Activated T-helper 1 cell treated with anti-CD3 and anti-CD28 coated beads, Interleukin-12 subunit alpha, Interleukin-12 subunit beta, Interleukin-2, Interleukin-4 antibody, amounts not matched to agents 30 ng/mL and 10 ng/mL and 1 ng/mL, durations not matched to agents 14 hours and 24 hours and 36 hours (primary cell): ENCODE data around the gene HCN2. TPM values are rescaled to one million over a fixed set of nuclear protein-coding genes. Genes with fewer than 3 reads are reported as not detected.

Experiments
- DNase-seq: peaks from one replicate; pipeline ENCODE4 v3.0.0; 2021; ENCODE audit warnings: low spot score
- H3K27ac Mint-ChIP-seq: one replicate; pipeline ENCODE4 v1.8.0; 2021; ENCODE audit warnings: mild to moderate bottlenecking, mixed read lengths
- H3K27me3 Mint-ChIP-seq: one replicate; pipeline ENCODE4 v1.8.0; 2022; ENCODE audit warnings: mild to moderate bottlenecking, moderate library complexity, mixed read lengths; ENCODE audit not compliant: insufficient read depth
- H3K36me3 Mint-ChIP-seq: one replicate; pipeline ENCODE4 v1.8.0; 2021; ENCODE audit warnings: low read depth, mixed read lengths
- H3K4me1 Mint-ChIP-seq: one replicate; pipeline ENCODE4 v1.8.0; 2021; ENCODE audit warnings: low read depth, mixed read lengths
- H3K4me3 Mint-ChIP-seq: one replicate; pipeline ENCODE4 v1.8.0; 2021; ENCODE audit warnings: mild to moderate bottlenecking, moderate library complexity, mixed read lengths
- H3K9me3 Mint-ChIP-seq: one replicate; pipeline ENCODE4 v1.8.0; 2021; ENCODE audit warnings: mixed read lengths
- intact Hi-C: fragments of 100-400 bp; cut with micrococcal nuclease; formaldehyde crosslinking; loops from one replicate; pipeline ENCODE4 v1.15.1; 2024
- total RNA-seq: library from RNA; stranded (reverse); gene quantifications from 2 replicates; pipeline ENCODE4 v1.2.3, GENCODE V29; 2022

The HCN2 gene
- total RNA-seq = 1.1 and 1.2 TPM in 2 replicates

DNA sequence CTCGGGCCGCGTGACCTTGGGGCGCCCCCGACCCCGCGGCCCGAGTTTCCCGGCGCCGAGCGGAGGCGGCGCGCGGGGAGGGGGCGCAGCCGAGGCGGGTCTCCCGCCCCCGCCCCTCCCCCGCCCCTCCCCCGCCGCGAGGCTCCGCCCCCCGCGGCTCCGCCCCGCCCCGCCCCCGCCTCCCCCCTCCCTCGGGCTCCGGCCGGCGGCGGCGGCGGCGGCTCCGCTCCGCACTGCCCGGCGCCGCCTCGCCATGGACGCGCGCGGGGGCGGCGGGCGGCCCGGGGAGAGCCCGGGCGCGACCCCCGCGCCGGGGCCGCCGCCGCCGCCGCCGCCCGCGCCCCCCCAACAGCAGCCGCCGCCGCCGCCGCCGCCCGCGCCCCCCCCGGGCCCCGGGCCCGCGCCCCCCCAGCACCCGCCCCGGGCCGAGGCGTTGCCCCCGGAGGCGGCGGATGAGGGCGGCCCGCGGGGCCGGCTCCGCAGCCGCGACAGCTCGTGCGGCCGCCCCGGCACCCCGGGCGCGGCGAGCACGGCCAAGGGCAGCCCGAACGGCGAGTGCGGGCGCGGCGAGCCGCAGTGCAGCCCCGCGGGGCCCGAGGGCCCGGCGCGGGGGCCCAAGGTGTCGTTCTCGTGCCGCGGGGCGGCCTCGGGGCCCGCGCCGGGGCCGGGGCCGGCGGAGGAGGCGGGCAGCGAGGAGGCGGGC lies at the start of gene HCN2:
Gene HCN2 (plus strand): TSS at position 189 of the 703 bp plus-strand sequence. CDS start 65 bp downstream, at position 254.
- Mint-ChIP-seq H3K4me1 (no peaks in the 10 kb centered on the region), H3K4me3 (peak within 1 kb of the TSS; percentile 51), H3K27ac (no peak within 1 kb of the TSS), H3K36me3 (no peaks in the 10 kb centered on the region), H3K9me3 (no peaks in the 10 kb centered on the region), H3K27me3 (peaks cover 19% of the 10 kb centered on the region)
- intact Hi-C loops = loop anchor here (5.0 kb wide), 2 partner anchors 42 to 142 kb away; partner anchors contain the start of gene POLRMT
- no peak for DNase-seq

DNA sequence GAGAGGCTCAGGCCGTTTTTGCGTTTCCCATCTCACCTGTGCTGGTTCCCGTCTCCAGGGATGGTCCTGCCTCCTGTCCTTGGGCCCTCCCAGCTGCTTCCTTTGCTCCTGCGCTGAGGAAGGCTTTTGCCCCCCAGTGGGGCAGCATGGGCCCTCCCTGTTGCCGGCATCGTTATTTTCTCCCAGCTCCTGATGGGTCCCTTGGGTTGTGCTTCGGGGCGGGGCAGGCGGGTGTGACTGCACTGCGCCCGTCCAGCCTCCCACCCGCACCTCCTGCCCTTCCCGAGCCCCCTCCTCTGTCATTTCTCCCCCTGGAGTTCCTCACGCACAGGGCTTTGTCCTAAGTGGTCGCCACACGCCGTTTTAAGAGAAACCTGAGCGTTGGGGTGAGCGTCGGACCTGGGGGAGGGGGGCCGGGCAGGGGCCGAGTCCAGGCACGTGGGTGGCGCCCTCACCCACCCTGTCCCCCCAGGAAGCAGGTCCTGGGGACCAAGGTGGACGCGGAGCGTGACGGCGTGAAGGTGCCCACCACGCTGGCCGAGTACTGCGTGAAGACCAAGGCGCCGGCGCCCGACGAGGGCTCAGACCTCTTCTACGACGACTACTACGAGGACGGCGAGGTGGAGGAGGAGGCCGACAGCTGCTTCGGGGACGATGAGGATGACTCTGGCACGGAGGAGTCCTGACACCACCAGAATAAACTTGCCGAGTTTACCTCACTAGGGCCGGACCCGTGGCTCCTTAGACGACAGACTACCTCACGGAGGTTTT lies 48.6 kb upstream of the HCN2 start:
- H3K36me3 Mint-ChIP-seq = peaks cover 14% of the 10 kb centered on the region
- no peak overlapping the region for H3K4me3 Mint-ChIP-seq
- no peaks in the 10 kb centered on the region for H3K9me3 Mint-ChIP-seq
- DNase-seq = no peak
- H3K27me3 Mint-ChIP-seq = no peaks in the 10 kb centered on the region
- H3K27ac Mint-ChIP-seq = no peak overlapping the region
- intact Hi-C loops = no loop called here
- peaks cover 15% of the 10 kb centered on the region for H3K4me1 Mint-ChIP-seq

DNA sequence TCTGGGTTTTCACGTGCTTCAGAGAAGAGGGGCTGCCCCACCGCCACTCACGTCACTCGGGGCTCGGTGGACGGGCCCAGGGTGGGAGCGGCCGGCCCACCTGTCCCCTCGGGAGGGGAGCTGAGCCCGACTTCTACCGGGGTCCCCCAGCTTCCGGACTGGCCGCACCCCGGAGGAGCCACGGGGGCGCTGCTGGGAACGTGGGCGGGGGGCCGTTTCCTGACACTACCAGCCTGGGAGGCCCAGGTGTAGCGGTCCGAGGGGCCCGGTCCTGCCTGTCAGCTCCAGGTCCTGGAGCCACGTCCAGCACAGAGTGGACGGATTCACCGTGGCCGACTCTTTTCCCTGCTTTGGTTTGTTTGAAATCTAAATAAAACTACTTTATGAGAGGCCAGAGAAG lies 48.0 kb upstream of the HCN2 start:
- H3K4me1 Mint-ChIP-seq = peaks cover 15% of the 10 kb centered on the region
- H3K36me3 Mint-ChIP-seq = peaks cover 14% of the 10 kb centered on the region
- H3K27ac Mint-ChIP-seq = no peak overlapping the region
- H3K27me3 Mint-ChIP-seq = no peaks in the 10 kb centered on the region
- H3K4me3 Mint-ChIP-seq = no peak overlapping the region
- intact Hi-C loops = no loop called here
- no peak for DNase-seq
- H3K9me3 Mint-ChIP-seq = no peaks in the 10 kb centered on the region

DNA sequence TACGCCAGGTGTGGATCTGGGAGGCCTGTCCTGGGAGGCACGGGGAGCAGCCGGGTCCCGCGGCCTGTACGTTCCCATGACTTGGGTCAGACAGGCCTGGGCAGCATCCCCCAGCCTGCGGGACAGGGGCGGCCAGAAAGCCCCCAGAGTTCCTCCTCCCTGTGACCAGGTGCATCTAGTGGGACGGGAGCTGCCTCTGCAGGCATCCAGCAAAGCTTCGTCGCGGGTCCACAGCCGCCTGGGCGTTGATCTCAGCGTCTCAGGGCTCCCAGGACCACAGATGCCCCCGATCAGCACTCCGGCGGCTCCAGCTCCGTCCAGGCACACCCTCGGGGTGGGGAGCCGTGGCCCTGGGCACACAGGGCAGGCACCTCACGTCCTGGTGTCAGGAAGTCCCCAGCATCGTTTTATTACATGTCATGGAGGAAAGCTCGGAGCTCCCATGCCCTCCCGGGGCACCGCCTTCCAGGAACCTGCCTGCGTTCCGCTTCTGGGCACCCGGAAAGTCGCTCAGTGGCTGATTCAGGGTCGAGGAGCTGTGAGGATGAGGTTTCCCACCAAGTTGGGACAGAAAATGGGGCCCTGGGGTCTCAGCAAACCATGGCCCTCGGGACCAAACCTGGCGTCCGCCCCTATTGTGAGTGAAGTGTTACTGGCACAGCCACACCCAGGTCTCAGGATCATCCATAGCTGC lies 47.4 kb upstream of the HCN2 start:
- no peak for DNase-seq
- Mint-ChIP-seq H3K36me3 (peaks cover 14% of the 10 kb centered on the region), H3K4me3 (no peak overlapping the region), H3K27ac (no peak overlapping the region), H3K9me3 (no peaks in the 10 kb centered on the region), H3K4me1 (peaks cover 15% of the 10 kb centered on the region), H3K27me3 (no peaks in the 10 kb centered on the region)
- intact Hi-C loops = no loop called here

GRCh38 chr19:543910-544608 lies 45.6 kb upstream of the HCN2 start, which contains the start of gene GZMM:
TSS of gene GZMM (plus strand) at chr19:544053. CDS start at chr19:544072, 19 bp downstream.
- Mint-ChIP-seq H3K4me3 (peak within 1 kb of the TSS; percentile 84), H3K36me3 (peaks cover 9% of the 10 kb centered on the region), H3K27me3 (no peaks in the 10 kb centered on the region), H3K4me1 (peaks cover 15% of the 10 kb centered on the region), H3K27ac (peak within 1 kb of the TSS; percentile 77), H3K9me3 (no peaks in the 10 kb centered on the region)
- intact Hi-C loops = no loop called here
- DNase-seq = peak; percentile 75

GRCh38 chr19:547117-547516 lies 42.6 kb upstream of the HCN2 start:
- intact Hi-C loops = no loop called here
- peaks cover 9% of the 10 kb centered on the region for H3K36me3 Mint-ChIP-seq
- H3K27ac Mint-ChIP-seq = no peak overlapping the region
- DNase-seq = no peak
- H3K4me1 Mint-ChIP-seq = peaks cover 15% of the 10 kb centered on the region
- no peak overlapping the region for H3K4me3 Mint-ChIP-seq
- H3K27me3 Mint-ChIP-seq = no peaks in the 10 kb centered on the region
- H3K9me3 Mint-ChIP-seq = no peaks in the 10 kb centered on the region

- H3K36me3 Mint-ChIP-seq = peaks cover 9% of the 10 kb centered on the region
- no peaks in the 10 kb centered on the region for H3K9me3 Mint-ChIP-seq
Measured at GRCh38 chr19:547836-548720, 41.6 kb upstream of the HCN2 start.

GRCh38 chr19:548886-549830 lies 40.5 kb upstream of the HCN2 start:
- no peak overlapping the region for H3K4me3 Mint-ChIP-seq
- peaks cover 9% of the 10 kb centered on the region for H3K4me1 Mint-ChIP-seq
- no peaks in the 10 kb centered on the region for H3K9me3 Mint-ChIP-seq
- H3K27ac Mint-ChIP-seq = no peak overlapping the region
- intact Hi-C loops = no loop called here
- DNase-seq = no peak
- peaks cover 2% of the 10 kb centered on the region for H3K36me3 Mint-ChIP-seq
- H3K27me3 Mint-ChIP-seq = no peaks in the 10 kb centered on the region

More at GRCh38 chr19:547836-548720, 41.6 kb upstream of the HCN2 start:
- H3K27me3 Mint-ChIP-seq = no peaks in the 10 kb centered on the region
- no peak overlapping the region for H3K4me3 Mint-ChIP-seq
- no peak for DNase-seq
- peaks cover 14% of the 10 kb centered on the region for H3K4me1 Mint-ChIP-seq
- intact Hi-C loops = no loop called here
- H3K27ac Mint-ChIP-seq = no peak overlapping the region

DNA sequence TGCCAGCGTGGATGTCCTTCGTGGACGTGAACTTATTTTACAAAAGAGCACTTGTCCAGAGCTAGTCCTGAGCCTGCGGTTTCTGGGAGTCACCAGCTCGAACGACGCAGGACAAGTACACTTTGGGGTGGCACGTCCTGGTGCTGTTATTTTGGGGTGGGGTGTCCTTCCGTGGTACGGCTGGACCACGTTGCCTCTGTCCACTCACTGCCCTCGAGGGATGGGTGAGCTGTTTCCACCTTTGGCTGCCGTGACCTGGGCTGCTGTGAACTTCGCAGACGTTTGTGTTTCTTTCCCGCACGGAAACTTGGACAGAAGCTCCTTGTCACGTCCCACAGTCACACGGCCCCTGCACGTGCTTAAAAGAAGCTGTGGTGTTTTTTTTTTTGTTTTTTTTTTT lies 34.9 kb upstream of the HCN2 start:
- Mint-ChIP-seq H3K4me1 (no peaks in the 10 kb centered on the region), H3K9me3 (no peaks in the 10 kb centered on the region), H3K36me3 (no peaks in the 10 kb centered on the region), H3K4me3 (no peak overlapping the region), H3K27ac (no peak overlapping the region), H3K27me3 (no peaks in the 10 kb centered on the region)
- intact Hi-C loops = no loop called here
- no peak for DNase-seq

DNA sequence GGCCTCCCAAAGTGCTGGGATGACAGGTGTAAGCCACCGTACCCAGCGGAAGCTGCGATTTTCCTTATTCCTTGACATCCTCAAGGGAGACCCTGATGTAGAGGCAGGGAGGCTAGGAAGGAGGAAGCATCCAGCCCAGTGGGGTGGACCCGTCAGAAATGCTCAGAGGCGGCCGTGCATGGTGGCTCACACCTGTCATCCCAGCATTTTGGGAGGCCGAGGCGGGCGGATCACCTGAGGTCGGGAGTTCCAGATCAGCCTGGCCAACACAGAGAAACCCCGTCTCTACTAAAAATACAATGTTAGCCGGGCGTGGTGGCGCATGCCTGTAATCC lies 34.2 kb upstream of the HCN2 start:
- no peak overlapping the region for H3K27ac Mint-ChIP-seq
- intact Hi-C loops = no loop called here
- no peak for DNase-seq
- H3K9me3 Mint-ChIP-seq = no peaks in the 10 kb centered on the region
- no peaks in the 10 kb centered on the region for H3K27me3 Mint-ChIP-seq
- H3K4me1 Mint-ChIP-seq = no peaks in the 10 kb centered on the region
- H3K36me3 Mint-ChIP-seq = no peaks in the 10 kb centered on the region
- no peak overlapping the region for H3K4me3 Mint-ChIP-seq

DNA sequence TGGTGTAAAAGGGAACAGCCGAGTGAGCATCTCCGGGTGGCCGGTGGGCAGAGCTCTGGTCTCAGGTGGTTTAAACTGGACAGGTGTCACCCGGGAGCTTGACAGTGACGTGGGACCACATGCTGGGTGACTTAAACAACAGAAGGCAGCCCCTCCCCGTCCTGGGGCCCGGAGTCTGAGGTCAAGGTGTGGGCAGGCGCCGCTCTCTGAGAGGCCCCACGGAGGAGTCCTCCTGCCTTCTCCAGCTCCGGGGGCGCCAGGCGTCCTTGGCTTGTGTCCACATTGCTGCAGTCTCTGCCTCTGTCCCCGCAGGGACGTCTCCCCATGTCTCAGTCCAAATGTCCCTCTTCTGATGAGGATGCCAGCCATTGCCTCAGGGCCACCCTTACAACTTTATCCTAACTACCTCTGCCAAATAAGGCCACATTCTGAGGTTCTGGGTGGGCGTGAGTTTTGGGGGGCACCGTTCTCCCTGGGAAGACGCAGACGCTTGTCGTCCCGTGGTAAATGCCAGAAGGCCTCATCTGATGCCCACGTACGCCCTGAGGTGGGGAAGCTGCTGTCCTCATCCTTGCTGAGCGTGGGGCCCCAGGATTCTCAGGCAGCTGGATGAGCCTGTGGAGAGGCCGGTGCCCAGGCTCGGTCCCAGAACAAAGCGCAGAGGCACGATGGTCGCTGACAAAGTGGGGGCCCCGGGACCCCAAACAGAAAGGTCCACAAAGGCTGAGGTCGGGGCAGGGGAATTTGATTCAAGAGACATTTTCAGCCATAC lies 32.9 kb upstream of the HCN2 start:
- no peak for DNase-seq
- Mint-ChIP-seq H3K27ac (no peak overlapping the region), H3K27me3 (peaks cover 2% of the 10 kb centered on the region), H3K9me3 (no peaks in the 10 kb centered on the region), H3K36me3 (no peaks in the 10 kb centered on the region), H3K4me3 (no peak overlapping the region), H3K4me1 (no peaks in the 10 kb centered on the region)
- intact Hi-C loops = no loop called here
